AG10803 (cell line): Measurements from ENCODE around the gene HYAL3.
A peak's percentile ranks its signal among the peaks of the same experiment; 100 is the strongest.
"Not testable (repeated sequence)": the region's sequence is repeated elsewhere in the genome, so short reads cannot be mapped to it uniquely, and the experiment has no call there.

Source experiments
- DNase-seq: peaks from one replicate; pipeline ENCODE4 v3.0.0; 2010; ENCODE audit warnings: low read depth
- H3K4me3 ChIP-seq: 2 replicates; pipeline ENCODE4 v1.5.1; 2011; ENCODE audit warnings: mild to moderate bottlenecking, low read length, control low read depth
- CTCF ChIP-seq: conservative IDR thresholded peaks from 2 replicates; pipeline ENCODE4 v1.5.1; 2011; ENCODE audit warnings: mild to moderate bottlenecking, low read length, control low read depth, inconsistent platforms

Gene HYAL3

DNA sequence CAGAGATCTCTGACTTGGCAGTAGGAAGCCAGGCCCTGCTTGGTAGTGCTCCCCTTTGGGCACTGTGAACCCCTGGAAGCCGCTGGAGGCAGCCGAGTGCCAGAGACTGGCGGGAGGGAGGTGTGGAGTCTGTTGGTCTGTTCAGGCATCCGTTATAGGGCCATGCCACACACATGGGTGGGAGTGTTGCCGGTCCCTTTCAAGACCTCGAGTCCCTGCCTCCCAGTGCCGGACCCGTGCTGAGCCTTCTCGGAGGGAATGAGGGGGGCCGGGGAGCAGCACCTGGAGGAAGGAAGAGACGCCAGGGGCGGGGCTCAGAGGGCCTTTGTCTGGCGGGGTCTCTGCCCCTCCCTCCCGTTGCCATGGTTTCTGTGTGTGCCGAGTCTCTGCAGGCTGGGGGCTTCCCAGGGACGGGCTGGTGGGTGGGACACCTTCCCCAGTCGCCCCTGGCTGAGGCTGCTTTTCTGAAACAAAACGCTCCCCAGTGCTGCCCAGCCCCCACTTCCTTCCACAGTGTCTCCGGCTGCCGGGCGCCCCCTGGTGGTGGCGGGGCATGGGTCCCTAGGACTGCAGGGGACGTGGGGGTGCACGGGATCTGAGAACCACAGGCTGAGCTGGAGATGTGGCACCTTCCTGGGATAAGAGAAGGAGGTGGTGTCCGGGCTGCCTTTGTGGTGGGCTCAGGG is 53.2 kb downstream of the HYAL3 start:
- TF ChIP-seq CTCF, result peak; percentile 86
- peak overlapping the region; percentile 50 for H3K4me3 ChIP-seq
- peak; percentile 80 for DNase-seq

- DNase-seq, result no peak
- TF ChIP-seq CTCF, result no peak
- H3K4me3 ChIP-seq, result peak overlapping the region; percentile 50; the same call in 1 of the 2 replicates
These were observed 53.9 kb downstream of the HYAL3 start for GRCh38 chr3:50245251-50245745.

GRCh38 chr3:50244813-50245212 is 54.4 kb downstream of the HYAL3 start:
- H3K4me3 ChIP-seq, DNase-seq: not testable (repeated sequence)

- no peak for TF ChIP-seq CTCF
- no peak for DNase-seq
- no peak overlapping the region for H3K4me3 ChIP-seq
These were observed 55.7 kb downstream of the HYAL3 start for GRCh38 chr3:50243543-50243895.

GRCh38 chr3:50242851-50243542 is 56.2 kb downstream of the HYAL3 start:
- no peak for TF ChIP-seq CTCF
- H3K4me3 ChIP-seq, result no peak overlapping the region
- peak; percentile 51 for DNase-seq
